NB4 (cell line): Measurements from ENCODE around the gene ASIC2.

ENCODE experiments used
- DNase-seq: peaks from one replicate; pipeline ENCODE4 v3.0.0; 2010; ENCODE audit warnings: low read depth
- H3K4me3 ChIP-seq: one replicate; pipeline ENCODE4 v1.5.1; 2011; ENCODE audit warnings: mild to moderate bottlenecking, low read depth, low read length, moderate library complexity
- CTCF ChIP-seq: IDR thresholded peaks from one replicate; pipeline ENCODE4 v1.5.1; 2012; ENCODE audit warnings: low read depth, low read length
- MAX ChIP-seq: IDR thresholded peaks from 2 replicates; pipeline ENCODE4 v1.6.1; 2011; ENCODE audit warnings: low read depth, low read length
- MYC ChIP-seq: IDR thresholded peaks from 2 replicates; pipeline ENCODE4 v1.6.1; 2011; ENCODE audit warnings: low read depth, low read length
- POLR2A ChIP-seq: IDR thresholded peaks from 2 replicates; pipeline ENCODE4 v1.6.1; 2011; ENCODE audit warnings: mild to moderate bottlenecking; ENCODE audit not compliant: insufficient read length; ENCODE audit errors: extremely low read depth

Gene ASIC2

GRCh38 chr17:33021731-33022408, 271.2 kb downstream of the ASIC2 start:
- DNase-seq, result no peak
- no peak overlapping the region for H3K4me3 ChIP-seq
- TF ChIP-seq POLR2A, result no peak
- no peak for TF ChIP-seq MYC
- TF ChIP-seq MAX, result no peak
- no peak for TF ChIP-seq CTCF

- no peak for TF ChIP-seq MYC
- TF ChIP-seq MAX, result no peak
- no peak for TF ChIP-seq POLR2A
- no peak for TF ChIP-seq CTCF
- no peak overlapping the region for H3K4me3 ChIP-seq
- no peak for DNase-seq
These were observed 273.8 kb downstream of the ASIC2 start for GRCh38 chr17:33019161-33019890.

GRCh38 chr17:33017366-33017765, 275.7 kb downstream of the ASIC2 start:
- no peak for DNase-seq
- no peak overlapping the region for H3K4me3 ChIP-seq
- TF ChIP-seq CTCF, result no peak

GRCh38 chr17:33016920-33017319, 276.2 kb downstream of the ASIC2 start:
- DNase-seq, result no peak
- no peak overlapping the region for H3K4me3 ChIP-seq
- TF ChIP-seq MYC (no peak), CTCF (no peak), MAX (no peak), POLR2A (no peak)

GRCh38 chr17:33015716-33016346, 277.3 kb downstream of the ASIC2 start:
- H3K4me3 ChIP-seq, result no peak overlapping the region
- TF ChIP-seq POLR2A, result no peak
- TF ChIP-seq MAX, result no peak
- TF ChIP-seq CTCF, result no peak
- TF ChIP-seq MYC, result no peak

More at GRCh38 chr17:33015716-33016346, 277.3 kb downstream of the ASIC2 start:
- no peak for DNase-seq
